Thoracic aorta (tissue), 2 donors: ENCODE results near the gene DLGAP4. TPM values are rescaled to one million over a fixed set of nuclear protein-coding genes. Genes with fewer than 3 reads are reported as not detected.

Experiments
- ATAC-seq: fragments of 150-250 bp; one replicate; pipeline ENCODE4 v1.8.0; 2017; ENCODE audit warnings: low read depth; ENCODE audit not compliant: insufficient number of reproducible peaks, low FRiP score
- DNase-seq: peaks from one replicate; pipeline ENCODE4 v3.0.0-alpha.2; 2020; ENCODE audit warnings: low spot score
- H3K27ac ChIP-seq, 2 donors: fragments of 200-600 bp; sonication (generic); 1 replicate in 1 of 2; 2 replicates in 1 of 2; pipeline ENCODE4 v1.5.1; 2016; ENCODE audit warnings: mild to moderate bottlenecking in 2 of 2, moderate library complexity in 2 of 2
- H3K27me3 ChIP-seq: fragments of 200-600 bp; sonication (generic); replicated peaks from 2 replicates; pipeline ENCODE4 v1.6.0; 2016; ENCODE audit warnings: mild to moderate bottlenecking; ENCODE audit not compliant: insufficient read depth
- H3K36me3 ChIP-seq: fragments of 200-600 bp; sonication (generic); one replicate; pipeline ENCODE4 v1.5.1; 2016
- H3K4me1 ChIP-seq, 2 donors: fragments of 200-600 bp; sonication (generic); 1 replicate in 1 of 2; 2 replicates in 1 of 2; pipeline versions ENCODE4 v1.5.1 to v1.6.0; 2016; ENCODE audit warnings: low read depth in 2 of 2, mild to moderate bottlenecking in 1 of 2; ENCODE audit not compliant: control insufficient read depth in 1 of 2
- H3K4me3 ChIP-seq: fragments of 200-600 bp; sonication (generic); 2 replicates; pipeline ENCODE4 v1.5.1; 2016; ENCODE audit warnings: mild to moderate bottlenecking
- H3K9me3 ChIP-seq: fragments of 200-600 bp; sonication (generic); 2 replicates; pipeline ENCODE4 v1.5.1; 2016
- CTCF ChIP-seq: fragments of 200-600 bp; sonication (generic); IDR thresholded peaks from one replicate; pipeline ENCODE4 v1.5.1; 2019; ENCODE audit warnings: antibody characterized with exemption
- total RNA-seq, 2 donors: library from RNA; depleted of rRNA; stranded (reverse); fragments of >200 nt; gene quantifications; one replicate each; pipeline versions ENCODE4 v1.1.0 to v1.2.3, GENCODE V29; 2016

DLGAP4 gene
- total RNA-seq, 2 donors from 2014 or later, result 66.2 to 105 TPM

GRCh38 chr20:36491901-36492617 lies 185.9 kb downstream of the DLGAP4 start:
- DNase-seq, result no peak
- no peak for ATAC-seq
- H3K27ac ChIP-seq, result peak overlapping the region; percentile 62 to 78
- peaks cover 12% of the 10 kb centered on the region for H3K36me3 ChIP-seq
- no peak for TF ChIP-seq CTCF
- no peaks in the 10 kb centered on the region for H3K9me3 ChIP-seq
- H3K27me3 ChIP-seq, result no peaks in the 10 kb centered on the region
- peaks cover 41 to 91% of the 10 kb centered on the region in 2 donors for H3K4me1 ChIP-seq
- no peak overlapping the region for H3K4me3 ChIP-seq

GRCh38 chr20:36493051-36493800 lies 187.1 kb downstream of the DLGAP4 start:
- Histone ChIP-seq H3K27ac (peak overlapping the region; percentile 7 to 78), H3K4me1 (peaks cover 49 to 91% of the 10 kb centered on the region in 2 donors), H3K27me3 (no peaks in the 10 kb centered on the region), H3K9me3 (no peaks in the 10 kb centered on the region), H3K36me3 (peaks cover 19% of the 10 kb centered on the region), H3K4me3 (peak overlapping the region; percentile 12)
- no peak for DNase-seq
- no peak for ATAC-seq
- TF ChIP-seq CTCF, result peak; percentile 12

GRCh38 chr20:36493801-36494114 lies 187.6 kb downstream of the DLGAP4 start:
- Histone ChIP-seq H3K9me3 (no peaks in the 10 kb centered on the region), H3K27me3 (no peaks in the 10 kb centered on the region), H3K27ac (peak overlapping the region in 1 of 2 donors; percentile 78), H3K36me3 (peaks cover 23% of the 10 kb centered on the region), H3K4me1 (peaks cover 54 to 91% of the 10 kb centered on the region in 2 donors), H3K4me3 (peak overlapping the region; percentile 12)
- ATAC-seq, result no peak
- TF ChIP-seq CTCF, result no peak
- no peak for DNase-seq

GRCh38 chr20:36496707-36497669 lies 190.8 kb downstream of the DLGAP4 start:
- Histone ChIP-seq H3K4me3 (no peak overlapping the region), H3K9me3 (no peaks in the 10 kb centered on the region), H3K4me1 (peaks cover 34 to 69% of the 10 kb centered on the region in 2 donors), H3K27ac (peak overlapping the region; percentile 52 to 62), H3K36me3 (peaks cover 46% of the 10 kb centered on the region), H3K27me3 (no peaks in the 10 kb centered on the region)
- no peak for DNase-seq
- no peak for TF ChIP-seq CTCF
- ATAC-seq, result no peak
